SK-N-MC (cell line): ENCODE data around the gene SH3PXD2A.

ENCODE experiments used
- EZH2 ChIP-seq: fragments of 200-600 bp; sonication (generic); IDR thresholded peaks from one replicate; pipeline ENCODE4 v1.6.1; 2017; ENCODE audit warnings: antibody characterized with exemption
- POLR2AphosphoS5 ChIP-seq: IDR thresholded peaks from 2 replicates; pipeline ENCODE4 v1.6.1; 2012; ENCODE audit warnings: mild to moderate bottlenecking, low read depth, low read length, borderline replicate concordance

GRCh38 chr10:103600956-103601569 is 254.3 kb downstream of the SH3PXD2A start:
- TF ChIP-seq EZH2 (no peak), POLR2AphosphoS5 (no peak)
